ENCODE measurements around the gene CNPY1. TPM values are rescaled to one million over a fixed set of nuclear protein-coding genes. Genes with fewer than 3 reads are reported as not detected.

CNPY1 gene
- total and polyA plus RNA-seq, 2 donors (not counting 1 experiment from before 2014, with no cell fraction given) = not detected

DNA sequence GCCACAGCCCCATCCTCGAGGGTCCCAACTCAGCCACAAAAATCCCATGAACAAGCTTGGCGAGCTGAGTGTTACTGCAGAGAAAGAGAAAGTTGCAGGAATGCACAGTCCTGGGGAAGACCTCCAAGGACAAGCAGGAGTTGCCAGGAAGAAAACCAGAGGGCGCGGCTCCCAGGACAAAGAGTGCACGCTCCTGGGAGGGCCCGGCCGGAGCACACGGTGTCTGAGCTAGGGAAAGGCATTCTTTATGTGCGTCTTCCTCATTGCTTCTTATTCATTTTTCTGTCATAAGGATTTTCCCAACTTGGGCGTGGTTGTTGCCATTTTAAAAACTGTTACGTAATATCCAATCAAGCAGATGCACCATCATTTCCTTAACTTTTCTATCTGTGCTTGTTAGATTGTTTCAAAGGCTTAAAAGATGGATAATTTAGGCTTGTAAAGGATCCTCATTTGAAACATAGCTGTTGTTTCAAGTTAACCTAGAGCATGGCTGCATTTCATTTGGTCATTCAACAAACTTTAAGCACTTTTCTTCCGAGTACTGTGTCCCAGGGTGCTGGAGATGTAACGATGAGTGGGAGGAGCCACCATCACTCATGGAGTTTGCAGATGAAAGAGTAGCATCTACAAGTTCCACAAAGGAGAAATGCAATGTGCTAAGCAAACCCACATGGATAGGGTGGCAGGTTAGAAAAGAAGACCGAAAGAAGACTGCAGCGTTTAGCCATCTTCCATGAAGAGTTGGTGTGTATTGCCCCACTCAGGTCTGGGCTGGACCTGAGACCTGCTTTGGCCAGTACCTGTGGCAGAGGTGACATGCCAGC, 5.6 kb upstream of the CNPY1 start:
- CTCF ChIA-PET = no interaction called here

DNA sequence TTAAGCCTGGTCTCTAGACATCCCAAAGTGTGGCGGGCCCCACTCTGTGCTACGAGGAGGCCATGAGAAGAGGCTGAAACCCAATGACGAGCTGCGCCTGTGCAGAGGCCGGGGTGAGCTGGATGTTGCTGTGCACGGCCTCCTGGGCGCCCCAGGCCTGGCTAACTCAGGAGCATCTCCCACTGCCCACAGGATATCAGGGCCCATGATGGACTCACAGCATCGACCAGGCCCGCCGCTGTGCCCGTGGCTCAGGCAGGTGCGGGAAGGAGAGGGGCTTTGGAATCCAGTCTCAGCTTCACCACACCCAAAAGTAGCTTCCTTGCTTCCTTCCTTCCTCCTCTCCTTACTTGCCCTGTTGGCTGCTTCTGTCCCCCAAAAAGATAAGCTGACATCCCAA, 4.6 kb upstream of the CNPY1 start:
- POLR2A ChIA-PET = no interaction called here

More for the DNA sequence above, 5.6 kb upstream of the CNPY1 start:
- no peak for DNase-seq
- H3K4me1 ChIP-seq (ENCODE audit: control insufficient read depth in 2 of 2, insufficient read depth in 2 of 2, low read length in 2 of 2) = no peaks in the 10 kb centered on the region
- Mint-ChIP-seq H3K9me3 (ENCODE audit: insufficient read depth) (no peaks in the 10 kb centered on the region), H3K4me3 (no peak overlapping the region), H3K27me3 (peaks cover 13% of the 10 kb centered on the region), H3K4me1 (no peaks in the 10 kb centered on the region), H3K27ac (no peak overlapping the region)
- H3K79me2 ChIP-seq (ENCODE audit: control insufficient read depth, insufficient read depth, low read length) = no peaks in the 10 kb centered on the region
- H3K4me2 ChIP-seq (replicated peaks; ENCODE audit: low read depth, low read length, poor library complexity, severe bottlenecking) = no peak overlapping the region
- POLR2A ChIA-PET = no interaction called here
- H3K4me3 ChIP-seq (ENCODE audit: control extremely low read depth in 1 of 5, extremely low read depth in 1 of 5, insufficient read depth in 1 of 5, low read depth in 2 of 5, low read length in 4 of 5) = no peak overlapping the region
- H4K20me1 ChIP-seq (ENCODE audit: control insufficient read depth, insufficient read depth, low read length, poor library complexity, severe bottlenecking) = no peaks in the 10 kb centered on the region
- TF ChIP-seq, protein P1, sequence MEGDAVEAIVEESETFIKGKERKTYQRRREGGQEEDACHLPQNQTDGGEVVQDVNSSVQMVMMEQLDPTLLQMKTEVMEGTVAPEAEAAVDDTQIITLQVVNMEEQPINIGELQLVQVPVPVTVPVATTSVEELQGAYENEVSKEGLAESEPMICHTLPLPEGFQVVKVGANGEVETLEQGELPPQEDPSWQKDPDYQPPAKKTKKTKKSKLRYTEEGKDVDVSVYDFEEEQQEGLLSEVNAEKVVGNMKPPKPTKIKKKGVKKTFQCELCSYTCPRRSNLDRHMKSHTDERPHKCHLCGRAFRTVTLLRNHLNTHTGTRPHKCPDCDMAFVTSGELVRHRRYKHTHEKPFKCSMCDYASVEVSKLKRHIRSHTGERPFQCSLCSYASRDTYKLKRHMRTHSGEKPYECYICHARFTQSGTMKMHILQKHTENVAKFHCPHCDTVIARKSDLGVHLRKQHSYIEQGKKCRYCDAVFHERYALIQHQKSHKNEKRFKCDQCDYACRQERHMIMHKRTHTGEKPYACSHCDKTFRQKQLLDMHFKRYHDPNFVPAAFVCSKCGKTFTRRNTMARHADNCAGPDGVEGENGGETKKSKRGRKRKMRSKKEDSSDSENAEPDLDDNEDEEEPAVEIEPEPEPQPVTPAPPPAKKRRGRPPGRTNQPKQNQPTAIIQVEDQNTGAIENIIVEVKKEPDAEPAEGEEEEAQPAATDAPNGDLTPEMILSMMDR (IDR thresholded peaks at IDR 0.05) = no peak
- no peak for TF ChIP-seq EZH2 (IDR thresholded peaks at IDR 0.05; ENCODE audit: borderline replicate concordance, insufficient read depth, low read depth, low read length, poor library complexity, severe bottlenecking)
- intact Hi-C loops (cut with micrococcal nuclease) = no loop called here
- no peak for ATAC-seq (ENCODE audit: low read depth)
- H3K27me3 ChIP-seq (replicated peaks in 1 of 4; ENCODE audit: control extremely low read depth in 1 of 4, control insufficient read depth in 3 of 4, insufficient read depth in 4 of 4, low read length in 3 of 4) = peaks cover 0 to 6% (median under 1%) of the 10 kb centered on the region in 4 experiments
- H3K36me3 ChIP-seq (replicated peaks in 1 of 2; ENCODE audit: control extremely low read depth in 1 of 2, control insufficient read depth in 1 of 2, extremely low read depth in 1 of 2, insufficient read depth in 2 of 2, low read length in 1 of 2) = no peaks in the 10 kb centered on the region
- H2AFZ ChIP-seq (ENCODE audit: insufficient read depth, low read depth, low read length, poor library complexity, severe bottlenecking) = no peak overlapping the region
- WGBS (ENCODE audit: insufficient coverage) = 79% methylated on average over 8 of the region's 15 CpGs
- H3K27ac ChIP-seq (ENCODE audit: low read length in 2 of 2) = no peak overlapping the region
- H3K9ac ChIP-seq (ENCODE audit: low read length) = no peak overlapping the region
- H3K9me3 ChIP-seq (ENCODE audit: control extremely low read depth in 1 of 3, control insufficient read depth in 2 of 3, insufficient read depth in 1 of 3, low read length in 2 of 3) = peaks cover 0 to 8% (median 0%) of the 10 kb centered on the region in 3 donors

More for the DNA sequence above, 4.6 kb upstream of the CNPY1 start:
- no peak overlapping the region for H3K27ac Mint-ChIP-seq
- H3K4me1 Mint-ChIP-seq = no peaks in the 10 kb centered on the region
- CTCF ChIA-PET = no interaction called here
- peaks cover 0 to 6% (median 2%) of the 10 kb centered on the region in 4 experiments for H3K27me3 ChIP-seq (replicated peaks in 1 of 4; ENCODE audit: control extremely low read depth in 1 of 4, control insufficient read depth in 3 of 4, insufficient read depth in 4 of 4, low read length in 3 of 4)
- H3K4me2 ChIP-seq (replicated peaks; ENCODE audit: low read depth, low read length, poor library complexity, severe bottlenecking) = no peak overlapping the region
- H3K4me1 ChIP-seq (ENCODE audit: control insufficient read depth in 2 of 2, insufficient read depth in 2 of 2, low read length in 2 of 2) = no peaks in the 10 kb centered on the region
- WGBS (ENCODE audit: insufficient coverage) = 92% methylated on average over 7 of the region's 12 CpGs
- H3K79me2 ChIP-seq (ENCODE audit: control insufficient read depth, insufficient read depth, low read length) = no peaks in the 10 kb centered on the region
- TF ChIP-seq, protein P1 (IDR thresholded peaks at IDR 0.05) = no peak
- TF ChIP-seq EZH2 (IDR thresholded peaks at IDR 0.05; ENCODE audit: borderline replicate concordance, insufficient read depth, low read depth, low read length, poor library complexity, severe bottlenecking) = no peak
- peaks cover 0 to 8% (median 0%) of the 10 kb centered on the region in 3 donors for H3K9me3 ChIP-seq (ENCODE audit: control extremely low read depth in 1 of 3, control insufficient read depth in 2 of 3, insufficient read depth in 1 of 3, low read length in 2 of 3)
- H3K27ac ChIP-seq (ENCODE audit: low read length in 2 of 2) = no peak overlapping the region
- DNase-seq (no peak), ATAC-seq (ENCODE audit: low read depth) (no peak)
- intact Hi-C loops (cut with micrococcal nuclease) = no loop called here
- H3K9me3 Mint-ChIP-seq (ENCODE audit: insufficient read depth) = no peaks in the 10 kb centered on the region
- no peak overlapping the region for H3K9ac ChIP-seq (ENCODE audit: low read length)
- H3K27me3 Mint-ChIP-seq = peaks cover 13% of the 10 kb centered on the region
- H3K4me3 ChIP-seq (ENCODE audit: control extremely low read depth in 1 of 5, extremely low read depth in 1 of 5, insufficient read depth in 1 of 5, low read depth in 2 of 5, low read length in 4 of 5) = no peak overlapping the region
- H4K20me1 ChIP-seq (ENCODE audit: control insufficient read depth, insufficient read depth, low read length, poor library complexity, severe bottlenecking) = no peaks in the 10 kb centered on the region
- no peak overlapping the region for H2AFZ ChIP-seq (ENCODE audit: insufficient read depth, low read depth, low read length, poor library complexity, severe bottlenecking)
- no peak overlapping the region for H3K4me3 Mint-ChIP-seq
- no peaks in the 10 kb centered on the region for H3K36me3 ChIP-seq (replicated peaks in 1 of 2; ENCODE audit: control extremely low read depth in 1 of 2, control insufficient read depth in 1 of 2, extremely low read depth in 1 of 2, insufficient read depth in 2 of 2, low read length in 1 of 2)
